ENCODE results near the gene FKRP. TPM values are rescaled to one million over a fixed set of nuclear protein-coding genes. Genes with fewer than 3 reads are reported as not detected.

The FKRP gene
- total and polyA plus RNA-seq, 2 of the 13 experiments (the other 11 are each of a cell fraction or from before 2014, with no cell fraction given) = 7.3 to 9.8 TPM

- TF ChIP-seq TAF1 (CRISPR knock-in tag; IDR thresholded peaks at IDR 0.05) (peak; percentile 64), SMC3 (IDR thresholded peaks at IDR 0.05; ENCODE audit: low read length) (no peak), EP300 (IDR thresholded peaks at IDR 0.05; ENCODE audit: low read depth in 2 of 2, low read length in 2 of 2) (no peak), EP300 (CRISPR knock-in tag; IDR thresholded peaks at IDR 0.05; ENCODE audit: borderline replicate concordance) (no peak), MXD1 (CRISPR knock-in tag; IDR thresholded peaks at IDR 0.05) (no peak), ZNF556 (CRISPR knock-in tag; IDR thresholded peaks at IDR 0.05; ENCODE audit: borderline replicate concordance) (peak; percentile 62; the same call in 1 of the 2 replicates), DNMT1 (CRISPR knock-in tag; IDR thresholded peaks at IDR 0.05) (no peak), TFAP4 (IDR thresholded peaks at IDR 0.05; ENCODE audit: borderline replicate concordance, low read depth) (peak; percentile 57; the same call in 1 of the 2 replicates), UBTF (CRISPR knock-in tag; IDR thresholded peaks at IDR 0.05) (peak; percentile 35; the same call in 1 of the 2 replicates), ZNF431 (CRISPR knock-in tag; IDR thresholded peaks at IDR 0.05; ENCODE audit: borderline replicate concordance, low read depth) (peak; percentile 38; the same call in 1 of the 2 replicates)
These were observed at the start of gene FKRP (continued) for GRCh38 chr19:46745521-46746280.
